Measurements from ENCODE around the gene ZNF362.

ZNF362 gene

GRCh38 chr1:33275706-33276572 is 19.6 kb downstream of the ZNF362 start:
- no peak for TF ChIP-seq CTCF (conservative IDR thresholded peaks at IDR 0.05; ENCODE audit: low read depth, low read length)
- H3K4me3 ChIP-seq (ENCODE audit: low read length), result no peak overlapping the region
- DNase-seq (ENCODE audit: low read depth), result no peak

DNA sequence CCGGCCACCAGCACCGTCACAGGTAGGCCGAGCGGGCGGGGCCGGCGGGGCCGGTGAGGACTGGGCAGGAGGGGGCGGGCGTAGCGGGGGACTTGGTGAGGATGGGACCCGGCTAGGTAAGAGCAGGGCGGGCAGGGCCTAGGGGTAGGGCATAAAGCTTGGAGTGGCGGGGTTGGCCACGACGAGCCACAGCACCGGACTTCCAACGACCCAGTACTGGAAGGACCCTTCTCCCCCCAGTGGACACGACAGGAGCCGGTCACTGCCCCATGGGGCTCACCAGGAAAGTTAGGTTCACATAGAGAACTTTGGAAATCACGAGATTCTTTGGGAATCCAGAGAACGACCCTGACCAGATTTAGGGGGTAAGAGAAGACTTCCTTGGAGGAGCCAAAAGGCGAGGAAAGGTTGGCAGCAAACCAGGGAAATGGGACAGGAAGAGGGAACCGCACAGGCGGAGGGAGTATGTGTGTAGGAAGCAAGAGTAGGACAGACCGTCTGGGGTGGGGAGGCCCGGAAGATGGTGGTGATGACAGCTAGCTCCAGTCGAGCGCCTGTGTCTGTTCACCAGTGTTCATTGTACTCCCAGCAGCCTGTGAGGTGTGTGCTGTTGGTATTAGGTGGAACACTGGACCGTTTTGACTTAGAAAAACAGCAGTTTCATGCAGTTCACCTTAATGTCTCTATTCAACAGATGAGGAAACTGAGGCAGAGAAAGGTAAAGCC is 20.4 kb downstream of the ZNF362 start:
- no peak overlapping the region for H3K4me3 ChIP-seq (ENCODE audit: low read length)
- TF ChIP-seq CTCF (conservative IDR thresholded peaks at IDR 0.05; ENCODE audit: low read depth, low read length), result no peak
- DNase-seq (ENCODE audit: low read depth), result no peak

DNA sequence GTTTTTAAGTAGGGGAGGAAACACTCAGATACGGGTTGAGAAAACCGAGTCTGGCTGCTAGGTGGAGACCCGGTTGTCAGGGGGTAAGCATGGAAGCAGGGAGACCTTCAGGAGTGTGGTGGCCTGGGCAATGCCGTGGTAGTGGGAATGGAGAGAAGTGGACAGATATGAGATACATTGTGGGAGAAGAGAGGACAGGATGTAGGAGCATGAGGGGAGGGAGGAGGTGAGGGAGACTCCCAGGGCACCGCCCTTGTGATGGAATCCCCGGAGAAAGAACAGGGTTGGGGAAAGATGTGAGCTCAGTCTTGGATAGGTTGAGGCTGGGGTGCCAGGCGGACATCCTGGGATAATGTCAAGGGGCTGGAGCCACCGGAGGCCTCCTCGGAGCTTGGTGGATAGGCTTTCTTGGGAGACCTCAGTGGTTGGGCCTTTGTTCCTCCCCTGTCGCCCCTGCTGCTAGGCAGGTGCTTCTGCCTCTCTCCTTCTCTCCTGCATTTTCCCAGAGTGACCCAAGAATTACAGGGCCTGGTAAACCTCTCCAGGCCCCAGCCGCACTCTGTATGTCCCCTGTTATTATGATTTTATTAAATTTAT is 21.3 kb downstream of the ZNF362 start:
- DNase-seq (ENCODE audit: low read depth), result no peak
- no peak for TF ChIP-seq CTCF (conservative IDR thresholded peaks at IDR 0.05; ENCODE audit: low read depth, low read length)
- no peak overlapping the region for H3K4me3 ChIP-seq (ENCODE audit: low read length)

DNA sequence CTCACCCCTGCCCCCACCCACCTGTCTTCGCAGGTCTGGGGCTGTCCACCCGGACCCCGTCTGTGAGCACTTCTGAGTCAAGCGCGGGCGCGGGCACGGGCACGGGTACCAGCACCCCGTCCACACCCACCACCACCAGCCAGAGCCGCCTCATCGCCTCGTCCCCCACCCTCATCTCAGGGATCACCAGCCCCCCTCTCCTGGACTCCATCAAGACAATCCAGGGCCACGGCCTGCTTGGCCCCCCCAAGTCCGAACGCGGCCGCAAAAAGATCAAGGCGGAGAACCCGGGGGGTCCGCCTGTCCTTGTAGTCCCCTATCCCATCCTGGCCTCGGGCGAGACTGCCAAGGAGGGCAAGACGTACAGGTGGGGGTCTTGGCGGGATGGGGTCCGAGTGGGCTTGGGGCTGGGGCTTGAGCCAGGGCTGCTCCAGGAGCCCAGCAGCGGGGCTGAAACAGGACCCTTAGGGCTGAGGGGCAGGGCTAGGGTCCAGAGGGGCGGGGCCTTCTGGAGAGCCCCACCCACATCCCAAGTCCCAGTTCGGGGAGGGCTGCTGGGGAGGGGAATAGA is 23.9 kb downstream of the ZNF362 start:
- no peak for TF ChIP-seq CTCF (conservative IDR thresholded peaks at IDR 0.05; ENCODE audit: low read depth, low read length)
- no peak for DNase-seq (ENCODE audit: low read depth)
- H3K4me3 ChIP-seq (ENCODE audit: low read length), result no peak overlapping the region

- no peak overlapping the region for H3K4me3 ChIP-seq (ENCODE audit: low read length)
- no peak for TF ChIP-seq CTCF (conservative IDR thresholded peaks at IDR 0.05; ENCODE audit: low read depth, low read length)
- DNase-seq (ENCODE audit: low read depth), result no peak
These were observed 25.4 kb downstream of the ZNF362 start for GRCh38 chr1:33281554-33282303.

- no peak overlapping the region for H3K4me3 ChIP-seq (ENCODE audit: low read length)
- TF ChIP-seq CTCF (conservative IDR thresholded peaks at IDR 0.05; ENCODE audit: low read depth, low read length), result no peak
- DNase-seq (ENCODE audit: low read depth), result no peak
These were observed 26.5 kb downstream of the ZNF362 start for GRCh38 chr1:33282791-33283190.
